ENCODE measurements around the gene LDLRAD4.

LDLRAD4 gene

DNA sequence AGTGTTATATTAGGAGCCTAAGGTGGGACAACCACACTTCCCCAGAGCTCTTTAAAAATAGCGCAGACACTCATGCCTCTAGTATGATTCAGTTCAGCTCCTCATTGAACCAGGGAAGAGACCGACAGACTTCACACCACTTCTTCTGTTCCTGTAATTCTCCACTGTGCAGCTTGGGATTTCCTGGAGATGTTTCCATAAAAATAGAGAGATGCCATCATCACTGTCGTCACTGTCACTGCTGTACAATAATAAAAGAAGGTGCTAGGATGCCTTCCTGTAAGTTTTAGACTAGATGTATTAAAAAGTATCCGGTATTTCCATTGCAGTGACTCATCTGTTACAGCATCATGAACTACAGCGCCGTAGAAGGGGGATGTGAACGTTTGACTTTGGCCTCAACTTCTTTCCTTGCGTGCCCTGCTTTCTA lies 396.9 kb downstream of the LDLRAD4 start:
- Histone ChIP-seq H3K4me3 (ENCODE audit: low read length) (no peak overlapping the region), H3K27ac (ENCODE audit: low read length) (no peak overlapping the region)
- WGBS (ENCODE audit: insufficient coverage, insufficient read length): no CpG with 5 or more reads among the region's 8 CpGs

DNA sequence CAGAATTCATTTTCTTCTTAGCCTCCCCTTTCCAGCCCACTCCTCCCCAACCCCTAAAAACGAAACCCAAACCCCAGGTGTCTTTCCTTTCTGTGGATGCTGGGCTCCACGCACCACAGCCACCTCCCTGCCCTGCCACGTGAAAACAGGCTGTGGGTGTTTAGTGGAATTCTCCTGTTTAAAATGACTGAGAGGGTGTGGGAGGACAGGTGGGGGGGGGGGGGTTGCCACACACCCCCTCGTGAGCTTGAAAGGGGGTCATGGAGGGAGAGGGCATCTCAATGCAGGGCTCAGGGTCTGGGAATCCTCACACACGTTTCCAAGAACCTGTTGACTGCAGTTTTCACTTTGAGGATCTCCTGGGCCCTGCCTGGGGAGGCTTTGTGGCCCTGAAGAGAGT lies 397.5 kb downstream of the LDLRAD4 start:
- Histone ChIP-seq H3K4me1 (ENCODE audit: control insufficient read depth, insufficient read depth, low read length) (0 out of 2 replicates have a peak, but pooled peaks cover 2% of the 10 kb centered on the region), H3K36me3 (ENCODE audit: control insufficient read depth, insufficient read depth, low read length) (no peaks in the 10 kb centered on the region), H3K27ac (ENCODE audit: low read length) (no peak overlapping the region), H3K27me3 (ENCODE audit: control insufficient read depth, insufficient read depth, low read length) (peaks cover 12% of the 10 kb centered on the region; the same call in 1 of the 2 replicates), H3K9me3 (ENCODE audit: control insufficient read depth, insufficient read depth, low read length) (no peaks in the 10 kb centered on the region), H3K4me3 (ENCODE audit: low read length) (no peak overlapping the region)
- no peak for DNase-seq (ENCODE audit: low read depth, low spot score)
- 100% methylated on average over 1 of the region's 5 CpGs for WGBS (ENCODE audit: insufficient coverage, insufficient read length)

More for the DNA sequence above, 396.9 kb downstream of the LDLRAD4 start:
- DNase-seq (ENCODE audit: low read depth, low spot score): no peak
- H3K27me3 ChIP-seq (ENCODE audit: control insufficient read depth, insufficient read depth, low read length): peaks cover 12% of the 10 kb centered on the region; the same call in 1 of the 2 replicates
- no peaks in the 10 kb centered on the region for H3K9me3 ChIP-seq (ENCODE audit: control insufficient read depth, insufficient read depth, low read length)
- H3K4me1 ChIP-seq (ENCODE audit: control insufficient read depth, insufficient read depth, low read length): 0 out of 2 replicates have a peak, but pooled peaks cover 4% of the 10 kb centered on the region
- no peaks in the 10 kb centered on the region for H3K36me3 ChIP-seq (ENCODE audit: control insufficient read depth, insufficient read depth, low read length)

DNA sequence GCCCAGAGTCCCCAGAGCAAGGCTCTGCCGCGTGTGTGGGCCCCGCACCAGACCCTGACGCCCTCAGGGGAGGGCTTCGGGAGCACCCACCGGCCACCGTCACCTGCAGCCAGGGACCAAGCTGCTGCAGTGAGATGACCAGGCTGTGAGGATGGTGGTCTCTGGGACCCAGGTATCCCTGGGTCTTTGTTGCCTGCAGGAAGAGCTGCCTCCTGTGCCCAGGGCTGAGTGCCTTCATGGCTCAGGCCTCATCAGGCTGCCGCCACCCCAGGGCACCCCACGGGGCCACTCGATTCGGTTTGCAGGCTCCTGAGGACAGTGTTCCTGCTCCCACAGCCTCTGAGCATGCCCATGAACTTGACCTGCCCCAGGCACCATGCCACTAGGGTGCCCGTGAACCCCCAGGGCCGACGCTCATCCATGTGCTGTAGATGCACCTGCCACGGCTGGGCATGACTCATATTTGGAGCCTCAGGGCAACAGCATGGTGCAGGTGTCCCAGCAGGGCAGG lies 398.0 kb downstream of the LDLRAD4 start:
- no peaks in the 10 kb centered on the region for H3K9me3 ChIP-seq (ENCODE audit: control insufficient read depth, insufficient read depth, low read length)
- WGBS (ENCODE audit: insufficient coverage, insufficient read length): no CpG with 5 or more reads among the region's 15 CpGs
- H3K27me3 ChIP-seq (ENCODE audit: control insufficient read depth, insufficient read depth, low read length): peaks cover 9% of the 10 kb centered on the region; the same call in 1 of the 2 replicates
- no peaks in the 10 kb centered on the region for H3K4me1 ChIP-seq (ENCODE audit: control insufficient read depth, insufficient read depth, low read length)
- no peak overlapping the region for H3K4me3 ChIP-seq (ENCODE audit: low read length)
- H3K27ac ChIP-seq (ENCODE audit: low read length): no peak overlapping the region
- no peaks in the 10 kb centered on the region for H3K36me3 ChIP-seq (ENCODE audit: control insufficient read depth, insufficient read depth, low read length)
- no peak for DNase-seq (ENCODE audit: low read depth, low spot score)

DNA sequence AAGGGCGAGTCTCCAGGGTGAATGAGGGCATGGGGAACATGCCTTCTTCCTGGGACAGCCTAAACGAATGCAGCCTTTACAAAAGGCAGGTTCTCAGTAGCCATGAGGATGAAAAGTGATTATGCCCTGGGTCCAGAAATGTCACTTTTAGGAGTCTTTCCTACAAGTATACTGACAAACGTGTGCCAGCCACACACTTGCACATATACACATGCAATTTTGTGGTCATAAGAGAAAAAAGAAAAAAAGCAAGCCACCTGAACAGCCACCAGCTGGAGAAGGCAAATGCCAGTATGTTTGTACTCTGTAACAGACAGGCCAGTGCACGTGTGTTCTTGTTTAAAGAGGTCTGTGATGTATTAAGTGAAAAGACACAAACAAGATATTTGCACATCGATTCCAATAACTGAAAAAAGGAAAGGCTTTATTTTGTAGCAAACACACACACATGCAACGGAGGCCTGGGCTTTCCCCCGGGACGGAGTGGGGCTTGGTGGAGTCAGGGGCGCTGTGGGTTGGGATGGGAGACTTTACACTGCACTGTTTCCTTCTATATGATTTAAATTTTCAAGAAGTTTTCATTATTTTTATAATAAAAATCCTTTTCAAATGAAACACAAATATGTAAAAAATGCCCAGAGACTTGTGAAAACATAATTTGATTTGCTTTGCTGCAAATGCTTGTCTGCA lies 399.4 kb downstream of the LDLRAD4 start:
- Histone ChIP-seq H3K4me1 (ENCODE audit: control insufficient read depth, insufficient read depth, low read length) (no peaks in the 10 kb centered on the region), H3K4me3 (ENCODE audit: low read length) (no peak overlapping the region), H3K9me3 (ENCODE audit: control insufficient read depth, insufficient read depth, low read length) (no peaks in the 10 kb centered on the region), H3K27ac (ENCODE audit: low read length) (no peak overlapping the region), H3K36me3 (ENCODE audit: control insufficient read depth, insufficient read depth, low read length) (no peaks in the 10 kb centered on the region), H3K27me3 (ENCODE audit: control insufficient read depth, insufficient read depth, low read length) (no peaks in the 10 kb centered on the region)
- DNase-seq (ENCODE audit: low read depth, low spot score): no peak
- WGBS (ENCODE audit: insufficient coverage, insufficient read length): no CpG with 5 or more reads among the region's 9 CpGs

DNA sequence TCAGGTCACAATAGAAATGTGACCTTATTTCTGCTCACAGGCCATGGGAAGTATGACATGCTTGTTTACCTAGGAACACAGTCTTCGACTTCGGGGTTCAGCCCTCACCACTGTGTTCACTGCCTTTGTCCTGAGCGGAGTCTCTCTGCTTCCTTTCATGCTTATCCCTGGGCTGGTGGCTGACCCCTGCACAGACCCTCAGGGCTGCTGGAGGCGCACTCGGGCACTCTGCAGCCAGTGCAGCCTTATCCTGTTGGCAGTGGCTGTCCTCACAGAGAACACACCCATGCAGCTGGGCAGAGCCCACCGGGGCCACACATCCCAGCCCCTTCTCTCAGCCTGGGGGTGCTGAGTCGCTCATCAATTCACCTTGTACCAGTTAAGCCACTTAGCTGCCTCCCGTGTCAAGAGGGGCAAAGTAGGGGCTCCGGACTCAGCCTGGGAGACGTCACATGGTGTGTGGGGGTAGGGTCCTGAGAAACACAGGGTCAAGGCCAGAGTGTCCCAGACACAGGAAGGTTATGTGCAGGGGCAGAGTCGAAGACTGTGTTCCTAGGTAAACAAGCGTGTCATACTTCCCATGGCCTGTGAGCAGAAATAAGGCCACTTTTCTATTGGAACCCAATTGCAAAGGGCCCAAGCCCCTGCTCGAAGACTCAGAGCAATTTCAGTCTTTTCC lies 400.3 kb downstream of the LDLRAD4 start:
- Histone ChIP-seq H3K4me3 (ENCODE audit: low read length) (no peak overlapping the region), H3K27me3 (ENCODE audit: control insufficient read depth, insufficient read depth, low read length) (no peaks in the 10 kb centered on the region), H3K9me3 (ENCODE audit: control insufficient read depth, insufficient read depth, low read length) (no peaks in the 10 kb centered on the region), H3K27ac (ENCODE audit: low read length) (no peak overlapping the region), H3K4me1 (ENCODE audit: control insufficient read depth, insufficient read depth, low read length) (no peaks in the 10 kb centered on the region), H3K36me3 (ENCODE audit: control insufficient read depth, insufficient read depth, low read length) (no peaks in the 10 kb centered on the region)
- no peak for DNase-seq (ENCODE audit: low read depth, low spot score)
- no CpG with 5 or more reads among the region's 13 CpGs for WGBS (ENCODE audit: insufficient coverage, insufficient read length)

DNA sequence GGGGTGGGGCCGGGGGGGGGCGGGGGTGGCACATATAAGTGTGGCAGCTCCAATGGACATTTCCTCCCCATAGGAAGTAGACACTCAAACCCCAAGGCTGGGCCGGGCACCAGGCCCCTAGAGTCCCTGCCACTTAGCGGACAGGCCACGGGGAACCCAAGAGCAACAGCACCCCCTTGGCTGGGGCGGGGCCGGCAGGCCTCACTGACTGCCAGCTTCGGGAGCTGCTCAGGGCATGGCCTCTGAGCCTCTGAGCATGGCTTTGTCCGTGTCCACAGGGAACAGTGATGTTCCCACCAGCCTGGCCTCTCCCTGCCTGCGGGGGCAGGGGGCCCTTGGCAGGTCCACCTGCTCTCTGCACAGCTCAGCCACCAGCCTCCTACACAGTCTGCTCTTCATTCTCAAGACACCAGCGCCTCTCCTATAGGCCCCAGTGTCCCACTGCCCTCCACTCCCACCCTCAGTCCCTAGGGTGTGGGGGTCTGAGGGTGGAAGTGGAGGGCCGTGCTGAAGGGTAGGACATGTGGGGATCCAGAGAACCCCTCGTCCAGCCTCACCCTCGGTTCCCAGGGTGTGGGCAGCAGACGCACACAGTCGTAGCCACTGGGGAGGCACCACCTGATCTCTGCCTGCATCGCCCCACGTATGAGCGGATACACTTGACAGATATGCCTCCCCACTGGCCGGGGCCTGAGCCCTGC lies 401.1 kb downstream of the LDLRAD4 start:
- WGBS (ENCODE audit: insufficient coverage, insufficient read length): no CpG with 5 or more reads among the region's 20 CpGs
- Histone ChIP-seq H3K9me3 (ENCODE audit: control insufficient read depth, insufficient read depth, low read length) (no peaks in the 10 kb centered on the region), H3K4me1 (ENCODE audit: control insufficient read depth, insufficient read depth, low read length) (no peaks in the 10 kb centered on the region), H3K27ac (ENCODE audit: low read length) (no peak overlapping the region), H3K27me3 (ENCODE audit: control insufficient read depth, insufficient read depth, low read length) (no peaks in the 10 kb centered on the region), H3K4me3 (ENCODE audit: low read length) (no peak overlapping the region), H3K36me3 (ENCODE audit: control insufficient read depth, insufficient read depth, low read length) (no peaks in the 10 kb centered on the region)
- no peak for DNase-seq (ENCODE audit: low read depth, low spot score)

DNA sequence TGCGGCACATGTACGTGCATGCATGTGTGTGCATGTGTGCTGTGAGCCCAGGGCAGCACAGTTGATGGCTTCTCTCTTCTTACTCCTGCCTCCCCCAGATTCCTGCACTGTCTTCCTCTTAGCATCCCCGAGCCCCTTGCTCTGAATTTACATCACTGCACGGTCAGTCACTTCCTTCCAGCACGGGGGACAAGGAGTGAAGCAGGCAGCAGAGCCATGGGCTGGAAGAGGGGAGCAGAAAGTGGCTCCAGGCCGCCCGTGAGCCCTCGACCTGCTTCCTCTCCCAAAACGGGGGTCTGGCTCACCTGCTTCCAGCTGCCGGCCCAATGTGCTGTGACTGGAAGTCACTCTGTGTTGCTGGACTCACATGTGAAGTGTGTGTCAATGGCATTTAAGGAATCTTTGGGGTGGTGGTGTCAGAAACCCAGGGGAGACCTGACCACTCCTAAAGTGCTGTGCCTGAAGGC lies 401.7 kb downstream of the LDLRAD4 start:
- DNase-seq (ENCODE audit: low read depth, low spot score): no peak
- no peaks in the 10 kb centered on the region for H3K4me1 ChIP-seq (ENCODE audit: control insufficient read depth, insufficient read depth, low read length)
- H3K9me3 ChIP-seq (ENCODE audit: control insufficient read depth, insufficient read depth, low read length): no peaks in the 10 kb centered on the region
- H3K4me3 ChIP-seq (ENCODE audit: low read length): no peak overlapping the region
- no CpG with 5 or more reads among the region's 10 CpGs for WGBS (ENCODE audit: insufficient coverage, insufficient read length)
- no peak overlapping the region for H3K27ac ChIP-seq (ENCODE audit: low read length)
- H3K27me3 ChIP-seq (ENCODE audit: control insufficient read depth, insufficient read depth, low read length): no peaks in the 10 kb centered on the region
- no peaks in the 10 kb centered on the region for H3K36me3 ChIP-seq (ENCODE audit: control insufficient read depth, insufficient read depth, low read length)

DNA sequence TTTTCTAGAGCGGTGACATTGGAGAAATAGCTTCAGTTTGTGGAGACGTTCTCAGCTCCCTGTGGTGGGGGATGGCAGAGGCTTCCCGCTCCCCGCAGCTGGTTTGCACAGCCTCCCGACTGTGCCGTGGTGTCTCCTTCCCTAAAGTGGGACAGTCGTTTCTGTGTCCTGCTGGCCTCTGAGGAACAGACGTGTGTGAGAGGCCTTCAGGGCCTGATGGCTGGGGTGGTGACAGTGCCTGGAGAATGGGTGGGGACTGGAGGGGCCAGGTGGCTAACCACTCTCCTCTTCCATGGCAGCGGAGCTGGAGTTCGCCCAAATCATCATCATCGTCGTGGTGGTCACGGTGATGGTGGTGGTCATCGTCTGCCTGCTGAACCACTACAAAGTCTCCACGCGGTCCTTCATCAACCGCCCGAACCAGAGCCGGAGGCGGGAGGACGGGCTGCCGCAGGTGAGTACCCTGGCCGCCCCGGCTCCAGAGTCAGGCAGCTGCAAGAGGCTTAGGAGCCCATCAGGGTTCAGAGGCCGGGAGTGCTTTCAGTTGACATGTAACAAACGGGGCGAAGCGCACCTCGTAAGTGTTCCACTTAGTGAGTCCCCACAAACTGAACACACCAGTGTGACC lies 402.4 kb downstream of the LDLRAD4 start:
- no CpG with 5 or more reads among the region's 29 CpGs for WGBS (ENCODE audit: insufficient coverage, insufficient read length)
- Histone ChIP-seq H3K27ac (ENCODE audit: low read length) (no peak overlapping the region), H3K9me3 (ENCODE audit: control insufficient read depth, insufficient read depth, low read length) (no peaks in the 10 kb centered on the region), H3K36me3 (ENCODE audit: control insufficient read depth, insufficient read depth, low read length) (no peaks in the 10 kb centered on the region), H3K27me3 (ENCODE audit: control insufficient read depth, insufficient read depth, low read length) (no peaks in the 10 kb centered on the region), H3K4me1 (ENCODE audit: control insufficient read depth, insufficient read depth, low read length) (no peaks in the 10 kb centered on the region), H3K4me3 (ENCODE audit: low read length) (no peak overlapping the region)
- no peak for DNase-seq (ENCODE audit: low read depth, low spot score)

DNA sequence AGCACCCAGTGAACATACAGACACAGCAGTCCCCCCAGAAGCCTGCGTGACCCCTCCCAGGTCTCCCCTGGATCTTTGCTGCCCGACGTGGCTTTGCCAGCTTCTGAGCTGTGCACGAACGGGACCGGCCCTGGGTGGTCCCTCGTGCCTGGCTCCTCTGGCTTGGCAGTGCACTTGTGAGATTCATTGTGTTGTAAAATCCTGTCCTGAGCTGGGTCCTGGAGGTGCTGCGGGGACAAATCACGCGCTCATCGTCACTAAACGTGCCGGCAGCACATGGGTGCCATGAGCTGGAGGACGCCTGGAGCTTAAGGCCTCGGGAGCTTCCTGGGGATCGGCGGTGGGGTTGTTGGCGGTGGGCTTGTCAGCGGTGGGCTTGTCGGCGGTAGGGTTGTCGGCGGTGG lies 402.9 kb downstream of the LDLRAD4 start:
- Histone ChIP-seq H3K4me3 (ENCODE audit: low read length) (no peak overlapping the region), H3K4me1 (ENCODE audit: control insufficient read depth, insufficient read depth, low read length) (no peaks in the 10 kb centered on the region), H3K27ac (ENCODE audit: low read length) (no peak overlapping the region), H3K36me3 (ENCODE audit: control insufficient read depth, insufficient read depth, low read length) (no peaks in the 10 kb centered on the region), H3K27me3 (ENCODE audit: control insufficient read depth, insufficient read depth, low read length) (no peaks in the 10 kb centered on the region), H3K9me3 (ENCODE audit: control insufficient read depth, insufficient read depth, low read length) (no peaks in the 10 kb centered on the region)
- WGBS (ENCODE audit: insufficient coverage, insufficient read length): no CpG with 5 or more reads among the region's 23 CpGs
- DNase-seq (ENCODE audit: low read depth, low spot score): no peak
